GOT3 (cell line): ENCODE measurements around the gene CPNE8.

Source experiments
- DNase-seq: peaks from one replicate; lab custom pipeline; 2025; ENCODE audit warnings: mixed read lengths; lab: John Stamatoyannopoulos, UW

Gene CPNE8

DNA sequence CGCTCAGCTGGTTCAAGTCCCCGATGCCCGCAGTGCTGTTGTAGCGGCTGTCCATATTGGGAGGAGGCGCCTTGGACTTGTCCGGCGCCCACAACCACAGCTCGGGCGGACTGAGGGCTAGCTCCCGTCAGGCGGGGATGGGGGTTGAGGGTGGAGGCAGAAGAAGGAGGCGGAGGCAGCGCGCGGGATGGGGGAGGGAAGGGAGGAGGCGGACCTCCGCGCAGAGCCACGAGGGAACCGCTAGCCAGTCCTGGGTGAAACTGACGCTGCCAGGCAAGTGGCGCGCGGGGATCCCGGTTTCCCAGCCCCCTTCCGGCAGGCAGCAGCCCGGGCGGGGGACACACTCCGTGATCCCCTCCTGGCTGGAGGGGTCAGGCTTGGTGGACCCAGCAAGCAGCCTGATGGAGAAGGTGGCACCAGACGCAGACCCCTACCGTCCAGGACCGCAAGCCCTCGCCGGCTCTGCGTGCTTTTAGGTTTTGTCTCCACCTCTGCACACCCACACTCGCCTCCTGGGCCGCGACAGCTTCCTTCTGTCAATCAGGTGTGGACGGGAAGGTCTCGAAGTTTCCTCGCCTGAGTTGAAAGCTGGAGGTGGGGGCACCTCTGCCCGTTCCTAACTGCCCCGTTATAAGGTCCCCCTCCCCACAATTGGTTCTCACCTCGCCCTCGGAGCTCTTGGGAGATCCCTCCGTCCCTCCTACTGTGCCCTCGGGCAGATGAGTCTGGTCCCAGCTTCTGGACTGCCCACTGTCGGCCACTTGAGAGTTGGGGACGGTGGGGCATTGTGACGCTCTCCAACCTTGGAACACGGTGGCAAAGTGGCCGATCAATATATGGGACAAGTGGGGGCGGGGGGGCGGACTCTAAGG, at the start of gene CPNE8:
Gene CPNE8, minus strand, starts transcription at position 112 of the 872 bp plus-strand sequence. Its CDS starts 57 bp downstream, at position 55.
- peak; percentile 94 for DNase-seq

- DNase-seq, result no peak
Observed at GRCh38 chr12:38954238-38954873, 49.0 kb upstream of the CPNE8 start.

DNA sequence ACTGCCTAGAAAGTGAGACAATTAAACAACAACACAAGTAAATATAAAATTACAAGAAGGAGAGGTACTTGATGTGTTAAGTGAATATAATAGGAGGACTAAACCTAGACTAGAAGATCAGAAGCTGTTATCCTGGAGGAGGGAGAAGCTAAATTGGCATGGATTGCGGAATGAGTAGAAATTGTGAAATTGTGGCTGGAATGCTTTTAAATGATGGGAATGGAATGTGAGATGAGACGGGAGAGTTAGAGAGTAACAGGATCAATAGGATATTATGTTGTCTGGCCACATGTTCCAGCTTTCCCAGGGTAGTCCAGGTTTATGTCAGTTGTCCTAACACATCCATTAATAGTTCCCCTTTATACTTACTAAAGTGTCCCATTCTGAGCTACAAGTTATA, 44.0 kb upstream of the CPNE8 start:
- no peak for DNase-seq

DNA sequence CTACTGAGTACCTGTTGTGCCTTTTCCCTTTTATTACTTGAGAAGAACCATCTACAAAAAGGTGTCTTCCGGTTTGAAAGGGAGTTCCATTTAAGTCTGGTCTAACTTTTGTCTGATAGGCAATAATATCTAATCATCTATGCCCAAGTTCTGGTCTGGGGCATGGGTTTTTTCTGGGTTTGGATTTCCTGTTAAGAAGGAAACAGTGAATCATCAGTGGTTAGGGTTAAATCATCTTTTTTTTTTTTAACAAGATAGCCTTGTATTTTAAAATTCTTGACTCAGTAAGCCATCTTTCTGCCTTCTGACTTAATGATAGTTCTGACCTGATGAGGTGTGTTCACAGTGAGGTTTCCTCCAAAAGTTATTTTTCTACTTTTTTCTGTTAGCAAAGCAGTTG, 29.3 kb upstream of the CPNE8 start:
- DNase-seq, result no peak

- DNase-seq, result no peak
Observed at GRCh38 chr12:38934078-38934584, 28.7 kb upstream of the CPNE8 start.

GRCh38 chr12:38932320-38932719, 26.9 kb upstream of the CPNE8 start:
- DNase-seq, result no peak

GRCh38 chr12:38931461-38931860, 26.1 kb upstream of the CPNE8 start:
- no peak for DNase-seq

DNA sequence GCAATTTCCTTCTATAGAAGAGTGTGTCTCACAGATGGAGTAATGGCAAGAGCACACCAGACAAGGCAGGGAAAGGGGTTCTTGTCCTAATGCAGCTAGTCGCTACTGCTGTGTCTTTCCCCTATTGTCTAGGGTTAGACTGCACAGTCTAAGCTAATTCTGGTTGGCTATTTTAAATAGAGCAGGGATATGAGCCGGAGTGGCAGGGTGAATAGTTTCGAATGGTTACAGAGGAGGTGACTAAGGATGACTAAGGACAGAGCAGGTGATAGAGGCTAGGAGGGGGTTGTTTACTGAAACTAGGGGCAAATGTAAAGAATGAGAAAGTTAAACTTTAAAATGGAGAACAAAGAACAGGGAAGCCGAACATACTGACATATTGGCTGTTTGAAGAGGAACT, 25.6 kb upstream of the CPNE8 start:
- DNase-seq, result no peak

GRCh38 chr12:38926501-38926900, 21.1 kb upstream of the CPNE8 start:
- DNase-seq, result no peak

GRCh38 chr12:38921025-38921677, 15.8 kb upstream of the CPNE8 start:
- peak; percentile 61 for DNase-seq

DNA sequence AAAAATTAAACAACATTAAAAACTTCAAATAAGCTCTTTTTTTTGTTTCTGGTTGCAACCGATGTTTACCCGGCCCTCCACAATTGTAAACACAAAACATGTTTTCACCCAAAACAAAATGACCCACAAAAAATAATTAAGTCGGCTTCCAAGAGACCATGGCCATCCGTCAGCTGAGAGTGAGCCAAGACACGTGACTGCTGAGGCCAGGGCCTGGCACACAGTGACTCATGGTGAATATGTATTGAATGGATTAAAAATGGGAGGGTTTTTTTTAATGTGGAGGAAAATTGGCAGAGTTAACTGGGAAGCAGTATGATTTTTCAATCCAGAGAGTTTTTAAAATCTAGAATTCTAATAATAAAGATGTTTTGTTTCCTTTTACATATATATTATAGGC, 13.8 kb upstream of the CPNE8 start:
- DNase-seq, result no peak

DNA sequence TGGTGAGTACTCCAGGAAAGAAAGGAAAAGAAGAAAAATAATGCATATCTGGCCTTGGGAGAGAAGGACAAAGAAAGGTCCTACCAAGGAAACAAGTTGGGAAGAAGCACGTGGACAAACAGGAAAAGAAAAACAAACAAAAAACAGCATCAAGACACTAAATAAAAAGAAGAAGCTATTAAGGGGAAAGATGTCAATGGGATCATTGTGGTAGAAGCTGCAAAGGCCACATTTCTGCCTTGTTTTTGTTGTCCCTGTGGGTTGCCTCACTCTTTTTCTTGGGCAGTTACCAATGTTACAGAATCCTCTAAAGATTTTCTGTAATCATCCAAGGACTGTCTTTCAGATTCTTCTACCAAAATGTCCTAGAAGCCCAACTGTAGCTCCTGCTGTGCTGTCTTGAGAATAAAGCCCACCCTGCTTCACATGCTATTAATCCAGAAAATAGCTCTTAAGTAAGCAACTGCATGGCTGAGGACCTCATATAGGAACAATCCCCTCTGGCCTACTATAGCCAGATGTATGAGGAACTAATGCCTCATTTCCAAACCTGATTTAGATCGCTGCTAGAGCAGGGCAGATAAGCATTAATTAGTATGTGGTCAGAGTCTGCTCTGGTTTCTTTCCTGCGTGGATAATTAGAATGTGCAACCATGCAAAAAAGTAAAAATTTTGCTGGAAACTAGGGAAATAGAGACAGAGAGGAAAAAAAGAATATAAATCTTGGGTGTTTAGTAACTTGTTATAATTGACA, 10.2 kb upstream of the CPNE8 start:
- no peak for DNase-seq

DNA sequence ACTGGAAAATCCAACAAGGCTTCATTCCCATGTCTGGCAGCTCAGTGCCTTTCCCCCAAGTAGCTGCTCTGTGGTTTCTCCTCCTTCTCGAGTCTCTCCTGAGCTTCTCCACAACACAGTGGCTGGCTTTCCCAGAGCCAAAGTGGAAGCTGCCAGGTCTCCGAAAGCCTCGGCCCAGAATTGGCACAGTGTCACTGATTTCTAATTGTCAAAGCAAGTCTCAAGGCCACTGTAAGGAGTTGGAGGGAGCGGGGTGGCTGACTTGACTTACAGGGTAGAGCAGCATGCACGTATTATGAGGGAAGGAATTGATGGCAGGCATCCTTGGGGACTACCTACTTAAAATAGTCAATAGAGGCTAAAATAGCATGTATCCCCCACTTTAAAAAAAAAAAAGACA, 6.7 kb upstream of the CPNE8 start:
- no peak for DNase-seq

- DNase-seq, result no peak
Observed at GRCh38 chr12:38911611-38912010, 6.2 kb upstream of the CPNE8 start.

DNA sequence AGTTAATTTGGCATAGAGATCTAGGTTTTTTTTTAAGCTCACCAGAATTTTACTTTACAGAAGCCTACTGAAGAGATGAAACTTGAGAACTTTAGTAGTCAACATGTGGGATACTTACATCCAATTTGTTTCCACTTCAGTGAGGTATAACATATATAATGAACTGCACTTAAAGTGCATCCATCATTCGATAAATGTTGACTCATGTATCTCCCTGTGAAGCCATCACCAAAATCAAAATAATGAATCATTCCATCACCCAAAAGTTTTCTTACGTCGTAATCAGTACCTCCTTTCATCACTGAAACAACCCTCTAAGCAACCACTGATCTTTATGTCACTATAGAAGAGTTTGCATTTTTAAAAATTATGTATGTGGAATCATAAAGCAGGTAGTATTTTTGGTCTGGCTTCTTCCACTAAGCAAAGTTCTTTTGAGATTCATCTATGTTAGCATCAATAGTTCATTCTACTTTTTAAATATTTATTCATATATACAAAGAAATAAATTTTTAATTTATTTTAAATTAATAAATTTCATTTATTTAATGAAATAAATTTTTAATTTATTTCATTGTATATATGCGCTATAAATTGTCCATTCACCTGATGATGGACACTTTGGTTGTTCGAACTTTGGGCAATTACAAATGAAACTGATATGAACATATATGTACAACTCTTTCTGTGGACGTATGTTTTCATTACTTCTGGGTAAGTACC, 2.0 kb upstream of the CPNE8 start:
- no peak for DNase-seq

GRCh38 chr12:38906482-38907200, 1.2 kb upstream of the CPNE8 start:
- DNase-seq, result peak; percentile 97

- peak; percentile 95 for DNase-seq
Observed at GRCh38 chr12:38904537-38905479, 583 bp downstream of the CPNE8 start.

DNA sequence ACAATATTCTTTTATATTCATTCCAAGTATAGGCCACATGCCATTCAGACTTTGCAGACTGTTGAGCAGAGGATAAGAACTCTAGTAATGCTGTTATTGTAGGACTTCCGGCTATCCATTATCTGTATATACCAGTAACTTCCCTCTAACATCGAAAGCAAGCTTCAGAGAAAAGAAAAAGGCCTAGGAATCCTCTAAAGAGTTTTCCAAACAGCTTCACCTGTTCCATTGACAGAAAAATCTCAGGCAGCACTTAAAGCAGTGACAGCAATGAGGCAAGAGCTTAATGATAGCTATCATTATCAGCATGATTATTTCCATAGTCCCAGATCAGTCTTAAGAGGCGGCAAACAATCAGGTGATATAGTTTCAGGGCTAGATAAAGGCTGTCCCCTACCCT, 1.8 kb downstream of the CPNE8 start:
- no peak for DNase-seq

- no peak for DNase-seq
Observed at GRCh38 chr12:38898001-38898684, 7.2 kb downstream of the CPNE8 start.
